HG03060 (cell line): Measurements from ENCODE around the gene NDUFAF4.

ENCODE experiments used
- ATAC-seq: cut with Tn5 transposase; IDR thresholded peaks from one replicate; pipeline ENCODE4 v1.9.1; 2021; ENCODE audit warnings: low read depth, moderate number of reproducible peaks; ENCODE audit not compliant: unreplicated experiment

NDUFAF4 gene

GRCh38 chr6:96897396-96898240 is at the start of gene NDUFAF4:
TSS of gene NDUFAF4 (minus strand) at chr6:96897891. CDS start at chr6:96897801, 90 bp downstream.
- ATAC-seq = peak; percentile 78

- peak; percentile 91 for ATAC-seq
These were observed 49.4 kb upstream of the NDUFAF4 start for GRCh38 chr6:96947055-96947454.

GRCh38 chr6:96943555-96944215 is 46.0 kb upstream of the NDUFAF4 start:
- no peak for ATAC-seq

- ATAC-seq = no peak
These were observed 45.0 kb upstream of the NDUFAF4 start for GRCh38 chr6:96942676-96943075.

- no peak for ATAC-seq
These were observed 42.6 kb upstream of the NDUFAF4 start for GRCh38 chr6:96940322-96940721.

- ATAC-seq = no peak
These were observed 41.5 kb upstream of the NDUFAF4 start for GRCh38 chr6:96939007-96939805.

GRCh38 chr6:96934087-96934486 is 36.4 kb upstream of the NDUFAF4 start:
- no peak for ATAC-seq

- ATAC-seq = no peak
These were observed 33.5 kb upstream of the NDUFAF4 start for GRCh38 chr6:96931198-96931597.

GRCh38 chr6:96929741-96930140 is 32.0 kb upstream of the NDUFAF4 start:
- no peak for ATAC-seq

- ATAC-seq = no peak
These were observed 30.0 kb upstream of the NDUFAF4 start for GRCh38 chr6:96927660-96928059.

GRCh38 chr6:96926425-96926824 is 28.7 kb upstream of the NDUFAF4 start:
- no peak for ATAC-seq

- ATAC-seq = no peak
These were observed 27.6 kb upstream of the NDUFAF4 start for GRCh38 chr6:96925290-96925687.

- ATAC-seq = peak; percentile 35
These were observed 26.3 kb upstream of the NDUFAF4 start for GRCh38 chr6:96923871-96924493.

- ATAC-seq = no peak
These were observed 25.7 kb upstream of the NDUFAF4 start for GRCh38 chr6:96923400-96923799.

- no peak for ATAC-seq
These were observed 19.4 kb upstream of the NDUFAF4 start for GRCh38 chr6:96917098-96917497.

GRCh38 chr6:96913621-96914020 is 15.9 kb upstream of the NDUFAF4 start:
- no peak for ATAC-seq

GRCh38 chr6:96911751-96912150 is 14.1 kb upstream of the NDUFAF4 start:
- ATAC-seq = no peak

GRCh38 chr6:96911171-96911570 is 13.5 kb upstream of the NDUFAF4 start:
- no peak for ATAC-seq

- ATAC-seq = no peak
These were observed 12.1 kb upstream of the NDUFAF4 start for GRCh38 chr6:96909811-96910210.

- ATAC-seq = peak; percentile 93
These were observed 9.8 kb upstream of the NDUFAF4 start for GRCh38 chr6:96907498-96907897.

- ATAC-seq = no peak
These were observed 3.2 kb upstream of the NDUFAF4 start for GRCh38 chr6:96900873-96901272.
